ENCODE data around the gene CHST11.

CHST11 gene

GRCh38 chr12:104501660-104502059, 44.9 kb downstream of the CHST11 start:
- H3K4me3 ChIP-seq (ENCODE audit: low read depth, low read length): no peak overlapping the region
- TF ChIP-seq, protein P1, sequence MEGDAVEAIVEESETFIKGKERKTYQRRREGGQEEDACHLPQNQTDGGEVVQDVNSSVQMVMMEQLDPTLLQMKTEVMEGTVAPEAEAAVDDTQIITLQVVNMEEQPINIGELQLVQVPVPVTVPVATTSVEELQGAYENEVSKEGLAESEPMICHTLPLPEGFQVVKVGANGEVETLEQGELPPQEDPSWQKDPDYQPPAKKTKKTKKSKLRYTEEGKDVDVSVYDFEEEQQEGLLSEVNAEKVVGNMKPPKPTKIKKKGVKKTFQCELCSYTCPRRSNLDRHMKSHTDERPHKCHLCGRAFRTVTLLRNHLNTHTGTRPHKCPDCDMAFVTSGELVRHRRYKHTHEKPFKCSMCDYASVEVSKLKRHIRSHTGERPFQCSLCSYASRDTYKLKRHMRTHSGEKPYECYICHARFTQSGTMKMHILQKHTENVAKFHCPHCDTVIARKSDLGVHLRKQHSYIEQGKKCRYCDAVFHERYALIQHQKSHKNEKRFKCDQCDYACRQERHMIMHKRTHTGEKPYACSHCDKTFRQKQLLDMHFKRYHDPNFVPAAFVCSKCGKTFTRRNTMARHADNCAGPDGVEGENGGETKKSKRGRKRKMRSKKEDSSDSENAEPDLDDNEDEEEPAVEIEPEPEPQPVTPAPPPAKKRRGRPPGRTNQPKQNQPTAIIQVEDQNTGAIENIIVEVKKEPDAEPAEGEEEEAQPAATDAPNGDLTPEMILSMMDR (IDR thresholded peaks at IDR 0.05; ENCODE audit: low read depth, low read length): no peak
- no peak for DNase-seq (ENCODE audit: low read depth, low spot score)
- in situ Hi-C loops (cut with HindIII; ENCODE audit: low sequenced_read_pairs): no loop called here

DNA sequence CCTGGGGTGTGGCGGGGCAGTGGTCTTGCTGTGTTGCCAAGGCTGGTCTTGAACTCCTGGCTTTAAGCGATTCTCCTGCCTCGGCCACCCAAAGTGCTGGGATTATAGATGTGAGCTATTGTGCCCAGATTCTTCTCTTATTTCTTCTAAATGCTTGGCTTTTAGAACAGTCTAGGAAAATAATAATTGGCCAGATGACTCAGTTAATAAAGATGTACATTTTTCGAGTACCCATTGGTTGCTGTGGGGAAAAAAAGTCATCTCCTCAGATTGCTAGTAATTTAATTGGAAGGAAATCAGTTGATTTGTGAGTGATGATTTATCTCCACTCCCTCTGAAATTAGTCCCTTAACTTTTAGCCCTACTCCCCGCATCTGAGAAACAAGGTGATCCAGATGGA, 45.5 kb downstream of the CHST11 start:
- H3K4me3 ChIP-seq (ENCODE audit: low read depth, low read length): no peak overlapping the region
- TF ChIP-seq, protein P1 (IDR thresholded peaks at IDR 0.05; ENCODE audit: low read depth, low read length): no peak
- DNase-seq (ENCODE audit: low read depth, low spot score): no peak
- in situ Hi-C loops (cut with HindIII; ENCODE audit: low sequenced_read_pairs): no loop called here

DNA sequence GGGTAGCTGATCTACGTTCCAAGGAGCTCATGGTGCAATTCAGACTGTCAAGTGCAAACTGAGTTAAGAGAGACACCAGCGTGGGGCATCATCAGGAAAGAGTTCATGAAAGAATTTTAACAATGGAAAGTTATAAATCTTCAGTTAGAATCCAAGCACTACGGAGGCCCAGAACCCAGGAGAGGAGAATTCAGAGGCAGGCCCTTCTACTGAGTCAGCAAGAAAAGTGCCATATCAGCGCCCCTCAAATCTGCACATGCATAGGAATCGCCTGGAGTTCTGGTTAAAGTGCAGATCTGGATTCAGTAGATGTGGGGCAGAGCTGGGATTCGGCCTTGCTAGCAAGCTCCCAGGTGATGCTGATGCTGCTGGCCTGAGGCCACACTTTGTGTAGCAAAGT, 45.9 kb downstream of the CHST11 start:
- in situ Hi-C loops (cut with HindIII; ENCODE audit: low sequenced_read_pairs): no loop called here
- no peak for DNase-seq (ENCODE audit: low read depth, low spot score)
- no peak overlapping the region for H3K4me3 ChIP-seq (ENCODE audit: low read depth, low read length)
- TF ChIP-seq, protein P1 (IDR thresholded peaks at IDR 0.05; ENCODE audit: low read depth, low read length): no peak

- no peak overlapping the region for H3K4me3 ChIP-seq (ENCODE audit: low read depth, low read length)
- TF ChIP-seq, protein P1 (IDR thresholded peaks at IDR 0.05; ENCODE audit: low read depth, low read length): no peak
- no peak for DNase-seq (ENCODE audit: low read depth, low spot score)
- in situ Hi-C loops (cut with HindIII; ENCODE audit: low sequenced_read_pairs): no loop called here
Measured at GRCh38 chr12:104503191-104503590, 46.4 kb downstream of the CHST11 start.

- DNase-seq (ENCODE audit: low read depth, low spot score): no peak
- no peak overlapping the region for H3K4me3 ChIP-seq (ENCODE audit: low read depth, low read length)
- in situ Hi-C loops (cut with HindIII; ENCODE audit: low sequenced_read_pairs): no loop called here
- TF ChIP-seq, protein P1 (IDR thresholded peaks at IDR 0.05; ENCODE audit: low read depth, low read length): no peak
Measured at GRCh38 chr12:104504146-104504545, 47.4 kb downstream of the CHST11 start.

GRCh38 chr12:104505095-104505818, 48.5 kb downstream of the CHST11 start:
- TF ChIP-seq, protein P1 (IDR thresholded peaks at IDR 0.05; ENCODE audit: low read depth, low read length): no peak
- in situ Hi-C loops (cut with HindIII; ENCODE audit: low sequenced_read_pairs): no loop called here
- no peak for DNase-seq (ENCODE audit: low read depth, low spot score)
- no peak overlapping the region for H3K4me3 ChIP-seq (ENCODE audit: low read depth, low read length)

All from astrocyte of the spinal cord (primary cell).